ENCODE measurements around the gene LMNTD1.

- TF ChIP-seq CTCF (IDR thresholded peaks at IDR 0.05; ENCODE audit: insufficient read depth, low read depth, low read length) (no peak), EZH2 (IDR thresholded peaks at IDR 0.05; ENCODE audit: insufficient read depth, low read length) (no peak)
These were observed 118.6 kb downstream of the LMNTD1 start for GRCh38 chr12:25434515-25434914.
